Measurements from ENCODE around the gene ADCY9.

- TF ChIP-seq, protein P1, sequence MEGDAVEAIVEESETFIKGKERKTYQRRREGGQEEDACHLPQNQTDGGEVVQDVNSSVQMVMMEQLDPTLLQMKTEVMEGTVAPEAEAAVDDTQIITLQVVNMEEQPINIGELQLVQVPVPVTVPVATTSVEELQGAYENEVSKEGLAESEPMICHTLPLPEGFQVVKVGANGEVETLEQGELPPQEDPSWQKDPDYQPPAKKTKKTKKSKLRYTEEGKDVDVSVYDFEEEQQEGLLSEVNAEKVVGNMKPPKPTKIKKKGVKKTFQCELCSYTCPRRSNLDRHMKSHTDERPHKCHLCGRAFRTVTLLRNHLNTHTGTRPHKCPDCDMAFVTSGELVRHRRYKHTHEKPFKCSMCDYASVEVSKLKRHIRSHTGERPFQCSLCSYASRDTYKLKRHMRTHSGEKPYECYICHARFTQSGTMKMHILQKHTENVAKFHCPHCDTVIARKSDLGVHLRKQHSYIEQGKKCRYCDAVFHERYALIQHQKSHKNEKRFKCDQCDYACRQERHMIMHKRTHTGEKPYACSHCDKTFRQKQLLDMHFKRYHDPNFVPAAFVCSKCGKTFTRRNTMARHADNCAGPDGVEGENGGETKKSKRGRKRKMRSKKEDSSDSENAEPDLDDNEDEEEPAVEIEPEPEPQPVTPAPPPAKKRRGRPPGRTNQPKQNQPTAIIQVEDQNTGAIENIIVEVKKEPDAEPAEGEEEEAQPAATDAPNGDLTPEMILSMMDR (IDR thresholded peaks at IDR 0.05; ENCODE audit: insufficient read depth, low read length, poor library complexity, severe bottlenecking), result no peak
- no peak for TF ChIP-seq EZH2phosphoT487 (conservative IDR thresholded peaks at IDR 0.05; ENCODE audit: low read length)
Observed at GRCh38 chr16:3945751-3946603, 170.3 kb downstream of the ADCY9 start.

Data from SU-DHL-6 (cell line).